WTC11 (cell line): ENCODE data around the gene ASIC3. TPM values are rescaled to one million over a fixed set of nuclear protein-coding genes. Genes with fewer than 3 reads are reported as not detected.

Source experiments
- ATAC-seq: fragments of 200-7000 bp; cut with Tn5 transposase; 2 replicates; pipeline ENCODE4 v1.10.0; 2021; ENCODE audit warnings: mild to moderate bottlenecking, moderate library complexity
- CTCF ChIA-PET: fragments of 300-600 bp; sonication (Branson Sonifier 250); formaldehyde crosslinking; loops from one replicate; lab custom pipeline; 2021; ENCODE audit warnings: antibody characterized with exemption; lab: Charles Lee
- POLR2A ChIA-PET: fragments of 350-600 bp; sonication (Branson Sonifier 250); formaldehyde crosslinking; loops from one replicate; lab custom pipeline; 2021; ENCODE audit warnings: antibody characterized with exemption; lab: Charles Lee
- DNase-seq: peaks from one replicate; pipeline ENCODE4 v3.0.0; 2021; ENCODE audit warnings: low spot score
- H3K27ac Mint-ChIP-seq: 2 replicates; pipeline ENCODE4 v1.8.0; 2021; ENCODE audit warnings: mixed read lengths
- H3K27me3 Mint-ChIP-seq: 2 replicates; pipeline ENCODE4 v1.8.0; 2021; ENCODE audit warnings: low read depth, mild to moderate bottlenecking, moderate library complexity, mixed read lengths
- H3K36me3 Mint-ChIP-seq: 2 replicates; pipeline ENCODE4 v1.8.0; 2021; ENCODE audit warnings: mixed read lengths
- H3K4me1 Mint-ChIP-seq: 2 replicates; pipeline ENCODE4 v1.8.0; 2022; ENCODE audit warnings: mixed read lengths
- H3K4me3 Mint-ChIP-seq: 2 replicates; pipeline ENCODE4 v1.8.0; 2021; ENCODE audit warnings: mild to moderate bottlenecking, moderate library complexity, mixed read lengths
- H3K9me3 Mint-ChIP-seq: 2 replicates; pipeline ENCODE4 v1.8.0; 2021; ENCODE audit warnings: mixed read lengths
- AR ChIP-seq: fragments of 250-450 bp; sonication (Bioruptor Pico); IDR thresholded peaks from 2 replicates; pipeline ENCODE4 v1.9.0; 2021; ENCODE audit warnings: mild to moderate bottlenecking
- GRHL2 ChIP-seq: fragments of 250-450 bp; sonication (Bioruptor Pico); IDR thresholded peaks from 2 replicates; pipeline ENCODE4 v1.8.0; 2022; ENCODE audit warnings: mild to moderate bottlenecking, moderate library complexity; ENCODE audit not compliant: insufficient replicate concordance, severe bottlenecking
- GTF2I ChIP-seq: fragments of 250-450 bp; sonication (Bioruptor Pico); conservative IDR thresholded peaks from 2 replicates; pipeline ENCODE4 v1.4.0; 2021; ENCODE audit warnings: mild to moderate bottlenecking
- HMGA2 ChIP-seq: fragments of 250-450 bp; sonication (Bioruptor Pico); IDR thresholded peaks from 2 replicates; pipeline ENCODE4 v1.4.0; 2021; ENCODE audit warnings: mild to moderate bottlenecking, moderate library complexity
- IRF1 ChIP-seq: sonication (generic); formaldehyde crosslinking; IDR thresholded peaks from 2 replicates; pipeline ENCODE4 v1.8.0; 2023; ENCODE audit warnings: missing genetic modification reagents
- OVOL2 ChIP-seq: fragments of 250-450 bp; sonication (Bioruptor Pico); IDR thresholded peaks from 2 replicates; pipeline ENCODE4 v1.9.0; 2021; ENCODE audit warnings: mild to moderate bottlenecking, borderline replicate concordance
- RELA ChIP-seq: sonication (generic); formaldehyde crosslinking; IDR thresholded peaks from 2 replicates; pipeline ENCODE4 v1.8.1; 2022; ENCODE audit warnings: missing genetic modification reagents, mild to moderate bottlenecking, borderline replicate concordance
- SOX15 ChIP-seq: fragments of 250-450 bp; sonication (Bioruptor Pico); IDR thresholded peaks from 2 replicates; pipeline ENCODE4 v1.9.0; 2021; ENCODE audit warnings: mild to moderate bottlenecking
- TCF7 ChIP-seq: sonication (generic); formaldehyde crosslinking; IDR thresholded peaks from 2 replicates; pipeline ENCODE4 v1.8.0; 2022; ENCODE audit warnings: mild to moderate bottlenecking, low read depth, missing genetic modification reagents, moderate library complexity
- ZNF138 ChIP-seq: sonication (generic); formaldehyde crosslinking; conservative IDR thresholded peaks from 2 replicates; pipeline ENCODE4 v1.8.1; 2022; ENCODE audit warnings: mild to moderate bottlenecking, moderate library complexity, missing genetic modification reagents
- ZNF232 ChIP-seq: sonication (generic); formaldehyde crosslinking; IDR thresholded peaks from 2 replicates; pipeline ENCODE4 v1.8.0; 2022; ENCODE audit warnings: mild to moderate bottlenecking, missing genetic modification reagents
- ZNF671 ChIP-seq: fragments of 250-450 bp; sonication (Bioruptor Pico); IDR thresholded peaks from 2 replicates; pipeline ENCODE4 v1.8.0; 2021; ENCODE audit warnings: mild to moderate bottlenecking
- ZSCAN18 ChIP-seq: fragments of 250-450 bp; sonication (Bioruptor Pico); IDR thresholded peaks from 2 replicates; pipeline ENCODE4 v2.1.2; 2022; ENCODE audit warnings: mild to moderate bottlenecking, moderate library complexity
- total RNA-seq: library from RNA; stranded (reverse); gene quantifications from 3 replicates; pipeline ENCODE4 v1.2.3, GENCODE V29; 2021
- TF ChIP-seq, protein P1 (sequence below): sonication (generic); formaldehyde crosslinking; IDR thresholded peaks from 2 replicates; pipeline ENCODE4 v1.8.0; 2022; ENCODE audit warnings: mild to moderate bottlenecking, missing genetic modification reagents

The ASIC3 gene
- total RNA-seq, 1 experiment from 2014 or later = 5.5 TPM

- peaks cover 24% of the 10 kb centered on the region for H3K4me1 Mint-ChIP-seq
- H3K36me3 Mint-ChIP-seq = no peaks in the 10 kb centered on the region
- no peak overlapping the region for H3K4me3 Mint-ChIP-seq
- ChIA-PET POLR2A (no interaction called here), CTCF (interaction anchor here (4.4 kb wide), 1 partner anchor 13 kb away, joined by 32 read pairs; no protein-coding TSS in a partner anchor)
- H3K27me3 Mint-ChIP-seq = no peaks in the 10 kb centered on the region
- H3K9me3 Mint-ChIP-seq = no peaks in the 10 kb centered on the region
- no peak overlapping the region for H3K27ac Mint-ChIP-seq
- DNase-seq (no peak), ATAC-seq (no peak)
- no peak for TF ChIP-seq TCF7
- no peak for TF ChIP-seq IRF1 (CRISPR knock-in tag)
- TF ChIP-seq OVOL2 (CRISPR knock-in tag) = no peak
- no peak for TF ChIP-seq ZNF232 (CRISPR knock-in tag)
- TF ChIP-seq HMGA2 (CRISPR knock-in tag) = no peak
- no peak for TF ChIP-seq ZNF138 (CRISPR knock-in tag)
- no peak for TF ChIP-seq ZNF671 (CRISPR knock-in tag)
- no peak for TF ChIP-seq GTF2I
These were observed 17.3 kb upstream of the ASIC3 start for GRCh38 chr7:151031011-151031410.

GRCh38 chr7:151032936-151033863 lies 15.1 kb upstream of the ASIC3 start:
- no peak for ATAC-seq

GRCh38 chr7:151033864-151034249 lies 14.5 kb upstream of the ASIC3 start:
- ChIA-PET CTCF (interaction anchor here (1.3 to 4.4 kb wide), 3 partner anchors 16 to 77 kb away, joined by 4 to 32 read pairs (median 15); no protein-coding TSS in a partner anchor), POLR2A (no interaction called here)
- H3K27me3 Mint-ChIP-seq = no peaks in the 10 kb centered on the region

More at GRCh38 chr7:151032936-151033863, 15.1 kb upstream of the ASIC3 start:
- no peaks in the 10 kb centered on the region for H3K27me3 Mint-ChIP-seq
- no peak overlapping the region for H3K27ac Mint-ChIP-seq
- H3K4me3 Mint-ChIP-seq = no peak overlapping the region
- TF ChIP-seq SOX15 (CRISPR knock-in tag) (no peak), GRHL2 (CRISPR knock-in tag) (no peak), OVOL2 (CRISPR knock-in tag) (no peak), AR (no peak), RELA (CRISPR knock-in tag) (no peak), GTF2I (no peak)
- TF ChIP-seq, protein P1, sequence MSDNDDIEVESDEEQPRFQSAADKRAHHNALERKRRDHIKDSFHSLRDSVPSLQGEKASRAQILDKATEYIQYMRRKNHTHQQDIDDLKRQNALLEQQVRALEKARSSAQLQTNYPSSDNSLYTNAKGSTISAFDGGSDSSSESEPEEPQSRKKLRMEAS (CRISPR knock-in tag) = no peak
- ChIA-PET CTCF (interaction anchor here (0.7 to 4.4 kb wide), 19 partner anchors 13 to 211 kb away, joined by 3 to 32 read pairs (median 4); partner anchors contain the start of gene CDK5), POLR2A (interaction anchor here (1.2 kb wide), 1 partner anchor 18 kb away, joined by 3 read pairs; no protein-coding TSS in a partner anchor)
- H3K36me3 Mint-ChIP-seq = no peaks in the 10 kb centered on the region
- no peaks in the 10 kb centered on the region for H3K9me3 Mint-ChIP-seq
- H3K4me1 Mint-ChIP-seq = peaks cover 7% of the 10 kb centered on the region
- DNase-seq = no peak

More at GRCh38 chr7:151033864-151034249, 14.5 kb upstream of the ASIC3 start:
- ATAC-seq (no peak), DNase-seq (no peak)
- TF ChIP-seq ZSCAN18 (CRISPR knock-in tag) = no peak
- TF ChIP-seq OVOL2 (CRISPR knock-in tag) = no peak
- Mint-ChIP-seq H3K36me3 (no peaks in the 10 kb centered on the region), H3K4me3 (no peak overlapping the region), H3K27ac (no peak overlapping the region), H3K9me3 (no peaks in the 10 kb centered on the region), H3K4me1 (peaks cover 4% of the 10 kb centered on the region)
